NCI-H2107 treated with DMSO at 0.1 percent for 48 hours (cell line): ENCODE results near the gene TRIO.
"Not testable (repeated sequence)": the region's sequence is repeated elsewhere in the genome, so short reads cannot be mapped to it uniquely, and the experiment has no call there.

ENCODE experiments used
- DNase-seq: peaks from one replicate; lab custom pipeline; 2025; ENCODE audit not compliant: unreplicated experiment; lab: John Stamatoyannopoulos, UW

Gene TRIO

DNA sequence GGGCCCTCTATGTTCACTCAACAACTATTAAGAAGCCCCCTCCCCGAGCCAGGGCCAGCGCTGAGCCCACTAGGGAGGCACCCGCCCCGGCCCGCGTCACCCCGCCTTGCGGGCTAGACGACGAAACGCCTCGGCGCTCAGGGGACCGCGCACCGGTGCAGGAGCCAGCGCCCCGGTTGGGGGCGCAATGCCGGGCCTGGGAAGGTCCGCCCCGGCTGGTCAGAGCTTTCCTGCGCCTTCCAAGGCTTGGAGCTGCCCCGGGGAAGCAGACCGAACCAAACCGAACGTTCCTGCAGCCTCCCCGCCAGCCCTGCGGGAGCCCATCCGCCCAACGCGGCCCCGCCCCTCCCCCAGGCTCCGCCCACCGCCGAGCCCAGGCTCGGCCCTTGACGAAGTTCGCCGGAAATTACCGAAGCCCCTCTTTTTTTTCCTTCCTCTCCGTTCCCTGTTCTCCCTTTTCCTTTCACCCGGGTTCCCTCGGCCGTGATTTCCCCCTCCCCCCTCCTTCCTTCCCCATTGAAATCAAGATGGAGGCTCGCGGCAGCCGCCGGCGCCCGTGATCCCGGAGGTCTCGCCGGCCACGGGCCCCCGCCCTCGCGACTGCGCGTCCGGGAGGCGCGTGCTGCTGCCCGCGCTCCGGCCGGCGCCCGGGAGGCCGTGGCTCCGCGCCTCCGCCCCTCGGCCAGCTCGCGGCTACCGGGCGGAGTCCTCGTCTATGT is at the start of gene TRIO:
Gene TRIO, plus strand, starts transcription at position 516 of the 719 bp plus-strand sequence. CDS start 384 bp downstream, outside the sequence.
- DNase-seq: peak; percentile 91

DNA sequence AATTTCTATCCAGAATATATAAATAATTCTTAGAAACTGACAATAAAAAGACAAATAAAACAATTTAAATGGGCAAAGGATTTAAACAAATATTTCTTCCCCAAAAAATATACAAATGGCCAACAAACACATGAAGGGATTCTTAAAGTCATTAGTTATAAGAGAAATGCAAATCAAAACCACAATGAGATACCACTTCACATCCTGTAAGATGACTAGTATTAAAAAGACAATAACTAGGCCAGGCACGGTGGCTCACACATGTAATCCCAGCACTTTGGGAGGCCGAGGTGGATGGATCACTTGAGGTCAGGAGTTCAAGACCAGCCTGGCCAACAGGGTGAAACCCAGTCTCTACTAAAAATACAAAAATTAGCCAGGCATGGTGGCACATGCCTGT is 45.8 kb upstream of the TRIO start:
- DNase-seq: not testable (repeated sequence)

DNA sequence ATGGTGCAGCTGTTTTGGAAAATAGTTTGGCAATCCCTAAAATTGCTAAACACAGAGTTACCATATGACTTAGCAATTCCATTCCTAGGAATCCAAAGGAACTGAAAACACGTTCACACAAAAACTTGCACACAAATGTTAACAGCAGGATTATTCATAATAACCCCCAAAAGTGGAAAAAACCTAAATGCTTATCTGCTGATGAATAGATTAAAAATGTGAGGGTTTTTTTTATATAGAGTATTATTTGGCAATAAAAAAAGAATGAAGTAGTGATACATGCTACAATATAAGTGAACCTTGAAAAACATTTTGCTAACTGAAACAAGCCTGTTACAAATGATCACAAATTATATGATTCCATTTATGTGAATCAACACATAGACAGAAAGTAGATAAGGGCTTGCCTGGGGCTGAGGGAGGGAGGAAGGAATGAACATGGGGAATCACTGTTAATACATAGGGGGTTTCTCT is 45.1 kb upstream of the TRIO start:
- no peak for DNase-seq

DNA sequence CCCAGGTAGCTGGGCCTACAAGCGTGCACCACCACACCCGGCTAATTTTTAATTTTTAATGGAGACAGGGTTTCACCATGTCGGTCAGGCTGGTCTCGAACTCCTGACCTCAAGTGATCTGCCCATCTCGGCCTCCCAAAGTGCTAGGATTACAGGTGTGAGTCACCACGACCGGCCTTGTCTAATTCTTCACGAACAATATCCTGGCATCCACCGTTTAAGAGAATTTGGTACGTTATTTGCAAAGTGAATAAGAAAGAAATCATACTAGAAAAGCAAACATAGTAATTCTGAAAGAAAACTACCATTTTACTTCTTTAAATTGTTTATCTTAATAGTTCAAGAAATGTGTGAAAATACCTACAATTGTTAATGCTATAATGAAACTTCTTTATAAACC is 42.9 kb upstream of the TRIO start:
- no peak for DNase-seq

DNA sequence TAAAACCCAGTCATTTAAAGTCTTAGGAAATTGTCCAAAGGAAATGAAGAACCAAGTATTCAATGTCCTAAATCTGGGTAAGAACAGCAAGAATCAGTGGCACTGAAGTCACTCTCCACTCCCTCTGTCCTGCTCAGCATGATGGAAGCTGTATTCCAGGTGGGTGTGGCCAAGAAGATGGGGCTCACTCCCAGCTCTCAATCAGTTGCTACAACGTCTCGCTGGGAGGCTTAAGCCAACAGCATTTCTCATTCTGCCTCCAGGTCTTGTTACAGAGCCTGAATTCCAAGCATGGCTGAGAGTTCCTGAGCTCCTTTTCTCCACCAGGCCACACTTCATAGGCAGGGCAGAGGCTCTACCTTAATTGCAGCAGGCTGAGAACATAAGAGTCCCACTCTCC is 41.2 kb upstream of the TRIO start:
- DNase-seq: no peak

DNA sequence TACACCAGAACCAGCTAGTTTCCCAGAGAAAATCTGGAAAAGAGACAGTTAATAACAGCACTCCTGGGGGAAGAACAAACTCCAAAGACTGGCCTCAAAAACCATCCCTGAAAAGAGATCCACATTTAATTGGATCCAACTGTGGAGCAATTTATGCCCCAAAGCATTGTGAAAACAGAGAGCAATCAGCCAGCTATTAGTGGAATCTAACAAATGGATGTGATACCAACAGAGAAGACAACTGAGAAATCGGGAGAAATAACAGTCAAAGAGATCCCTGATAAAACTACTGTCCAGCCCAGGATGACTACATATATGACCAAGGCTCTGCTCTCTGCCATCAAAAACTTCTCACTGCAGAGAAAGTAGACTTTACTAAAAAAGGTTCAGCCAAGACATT is 40.5 kb upstream of the TRIO start:
- no peak for DNase-seq

DNA sequence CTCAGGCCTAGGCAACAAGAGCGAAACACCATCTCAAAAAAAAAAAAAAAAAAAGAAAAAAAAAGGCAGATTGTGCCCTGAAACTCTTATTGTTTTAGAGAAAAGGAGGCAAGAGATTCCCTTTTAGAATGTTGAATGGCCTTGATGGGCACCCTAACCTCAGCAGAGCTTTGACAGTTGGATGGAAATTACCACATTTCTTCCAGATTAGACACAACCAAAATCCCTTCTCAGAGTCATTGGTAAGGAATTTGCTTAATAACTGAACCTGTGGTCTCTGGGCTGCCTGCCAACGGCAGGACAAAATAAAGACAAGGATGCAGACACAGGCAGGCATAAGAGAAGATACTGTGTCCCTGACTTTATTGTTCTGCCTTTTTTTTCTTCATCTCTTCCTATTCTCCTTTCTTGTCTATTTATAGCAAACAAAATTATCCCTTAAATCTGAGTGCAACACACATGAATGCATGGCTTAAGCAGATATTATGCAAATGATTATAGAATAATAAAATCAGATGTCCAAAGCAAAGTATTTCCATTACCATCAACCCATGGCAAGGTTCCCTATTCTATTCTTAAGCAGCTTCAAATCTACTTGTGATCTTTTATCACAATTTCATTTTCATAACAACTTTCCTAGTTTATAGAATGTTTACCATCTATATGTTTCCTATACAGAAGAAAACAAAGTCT is 37.3 kb upstream of the TRIO start:
- peak; percentile 20 for DNase-seq

DNA sequence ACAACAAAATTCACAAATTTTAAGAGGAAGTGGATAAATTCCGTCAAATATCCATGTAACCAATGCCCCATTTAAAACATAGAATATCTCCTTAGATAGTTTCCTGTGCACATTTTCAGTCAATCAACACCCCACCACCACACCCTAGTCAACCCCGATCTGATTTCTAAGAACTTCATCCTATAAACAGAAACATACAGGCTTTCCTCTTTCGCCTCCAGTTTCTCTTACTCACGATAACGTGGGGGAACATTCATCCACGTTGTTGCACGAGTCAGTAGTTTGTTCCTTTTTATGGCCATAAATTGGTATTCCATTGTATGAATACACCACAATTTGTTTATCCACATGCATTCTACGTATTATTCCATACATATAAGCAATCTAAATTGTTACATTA is 35.6 kb upstream of the TRIO start:
- DNase-seq: no peak

DNA sequence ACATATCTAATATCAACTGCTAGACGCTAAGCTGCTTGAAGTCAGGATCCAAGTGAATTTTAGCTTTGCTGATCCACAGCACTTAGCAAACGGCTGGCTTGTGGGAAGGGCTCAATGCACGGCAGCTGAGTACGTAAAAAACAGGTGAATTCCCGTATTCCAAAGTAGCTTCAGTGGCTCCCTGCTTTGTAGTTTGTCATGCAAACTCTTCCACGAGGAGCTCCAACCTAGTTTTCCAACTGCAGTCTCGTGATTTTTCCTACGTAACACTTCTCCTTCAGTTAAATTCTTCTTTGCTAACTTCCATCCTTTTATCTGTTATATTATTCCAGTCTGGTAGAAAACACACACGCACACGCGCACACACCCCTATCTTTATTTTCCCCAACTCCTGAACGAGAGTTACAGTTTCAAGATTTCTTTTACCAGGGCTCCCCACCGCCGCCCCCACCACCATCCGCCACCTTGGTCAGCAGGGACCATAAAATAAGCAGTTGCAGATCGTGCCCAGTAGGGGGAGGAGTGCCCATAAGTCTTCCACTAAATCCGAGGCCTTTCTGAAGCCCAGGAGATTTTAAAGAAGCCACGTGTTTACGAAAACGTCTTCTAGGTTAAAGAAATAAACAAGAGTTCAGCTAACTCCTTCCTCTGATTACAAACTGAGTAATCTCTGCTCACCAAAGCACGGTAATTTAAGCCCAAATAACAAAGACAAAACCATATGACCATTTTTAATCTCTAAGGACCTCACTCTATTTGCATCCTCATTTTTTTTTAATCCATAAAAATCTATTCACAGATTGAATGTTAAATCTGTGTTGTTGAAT is 34.8 kb upstream of the TRIO start:
- DNase-seq: peak; percentile 53

DNA sequence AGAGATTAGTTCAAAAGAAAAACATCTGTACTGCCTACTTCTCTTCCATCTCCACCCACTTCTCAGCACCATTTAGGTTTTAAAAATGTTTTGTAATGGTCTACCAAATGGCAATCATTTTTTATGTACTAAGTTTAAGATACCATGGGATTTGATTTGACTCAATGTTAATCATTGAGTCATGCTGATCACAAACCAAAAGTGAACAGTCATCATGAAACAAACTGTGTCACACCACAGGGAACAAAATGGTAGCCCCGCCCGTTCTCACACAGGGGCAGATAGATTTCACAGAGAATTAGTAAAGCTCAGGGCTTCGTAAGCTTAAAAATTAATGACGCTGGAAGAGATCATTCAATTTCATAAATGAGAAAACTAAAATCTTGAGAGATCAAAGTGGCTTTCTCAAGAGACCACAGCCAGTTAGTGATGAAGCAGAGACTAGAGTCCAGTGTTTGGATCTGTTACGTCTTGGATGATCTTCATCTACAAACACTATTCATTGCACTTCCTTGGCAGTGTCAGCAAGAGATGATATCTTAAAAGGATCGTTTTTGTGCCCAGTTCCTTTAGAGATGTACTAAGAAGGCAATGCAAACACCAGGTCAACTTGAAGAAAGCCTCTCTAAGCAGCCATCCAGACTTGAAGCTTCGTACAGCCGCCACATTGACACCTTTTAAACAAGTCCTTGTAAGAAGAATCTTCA is 33.9 kb upstream of the TRIO start:
- DNase-seq: no peak

DNA sequence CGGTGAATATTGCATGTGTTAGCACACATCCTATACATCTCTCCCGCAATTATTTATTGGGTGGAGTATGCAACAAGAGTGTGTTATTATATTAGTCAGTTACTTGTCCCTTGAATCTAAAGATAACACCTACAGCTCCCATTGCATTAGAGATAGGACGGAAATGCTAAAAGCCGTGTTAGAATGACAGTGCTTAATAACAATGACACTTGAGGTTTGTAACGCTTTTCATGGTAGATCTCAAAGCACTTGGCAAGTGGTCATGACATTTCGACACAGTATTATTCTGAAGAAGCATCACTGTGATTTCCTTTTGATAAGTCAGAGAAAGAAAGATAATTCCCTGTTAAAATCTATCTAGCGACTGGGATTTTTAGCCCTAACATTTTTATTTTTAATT is 33.4 kb upstream of the TRIO start:
- no peak for DNase-seq

DNA sequence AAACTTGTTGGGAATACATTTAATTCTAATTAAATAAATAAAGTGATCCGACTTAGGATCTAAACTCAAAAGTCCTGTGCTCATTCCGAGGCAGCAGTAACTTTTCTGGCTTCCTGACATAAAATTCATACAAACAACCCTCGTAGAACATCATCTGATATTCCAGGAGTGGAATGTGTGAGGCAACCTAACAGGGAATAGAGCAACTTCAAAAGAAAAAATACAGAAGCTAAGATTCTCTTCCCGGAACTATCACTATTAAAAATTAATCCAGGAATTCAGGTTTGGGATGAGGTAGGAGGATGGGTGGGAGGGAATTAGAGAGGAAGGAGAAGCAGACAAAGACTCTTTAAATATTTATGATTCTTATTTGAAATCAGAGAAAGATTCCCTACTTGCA is 32.9 kb upstream of the TRIO start:
- no peak for DNase-seq

DNA sequence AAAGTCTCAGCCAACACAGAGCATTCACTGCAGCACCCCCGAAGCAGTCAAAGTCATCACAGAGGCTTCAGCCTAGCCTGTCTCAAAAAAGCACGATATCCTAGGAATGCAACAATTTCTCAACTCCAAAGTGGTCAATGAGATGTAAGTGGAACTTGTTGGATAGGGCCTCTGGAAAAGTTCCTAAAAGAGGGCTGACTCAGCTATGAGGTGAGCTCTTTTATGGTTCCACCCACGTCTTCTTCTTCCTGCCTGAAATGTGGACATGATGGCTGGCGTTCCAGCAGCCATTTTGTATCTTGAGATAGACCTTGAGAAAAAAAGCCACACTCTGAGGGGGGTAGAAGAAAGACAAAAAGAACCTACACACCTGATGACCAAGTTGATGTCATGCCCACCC is 32.5 kb upstream of the TRIO start:
- DNase-seq: no peak

DNA sequence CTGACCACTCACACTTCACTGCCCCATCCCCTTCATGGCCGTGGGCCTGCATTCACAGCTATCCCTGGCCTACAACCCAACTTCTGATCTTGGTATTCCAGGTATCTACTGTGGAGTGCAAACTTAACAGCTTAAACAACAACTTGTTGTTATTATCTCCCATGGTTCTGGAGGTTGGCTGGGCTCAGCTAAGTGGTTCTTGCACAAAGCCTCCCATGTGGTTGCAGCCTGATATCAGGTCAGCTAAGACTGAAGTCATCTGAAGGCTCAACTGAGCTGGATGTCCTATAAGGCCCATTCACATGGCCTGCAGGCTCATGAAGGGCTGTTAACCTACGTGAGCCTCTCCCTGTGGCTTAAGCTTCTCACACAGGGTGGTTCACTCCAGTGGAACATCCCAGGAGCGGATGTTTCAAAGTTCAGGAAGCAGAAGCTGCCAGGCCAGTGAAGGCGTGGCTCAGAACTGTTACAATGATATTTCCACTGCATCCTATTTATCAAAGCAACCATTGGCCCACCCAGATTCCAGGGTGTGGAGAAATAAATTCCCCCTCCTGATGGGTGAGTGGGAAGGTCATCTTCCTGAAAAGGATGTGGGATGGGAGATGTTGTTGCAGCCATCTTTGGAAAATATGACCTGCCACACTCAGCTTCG is 30.0 kb upstream of the TRIO start:
- DNase-seq: no peak

DNA sequence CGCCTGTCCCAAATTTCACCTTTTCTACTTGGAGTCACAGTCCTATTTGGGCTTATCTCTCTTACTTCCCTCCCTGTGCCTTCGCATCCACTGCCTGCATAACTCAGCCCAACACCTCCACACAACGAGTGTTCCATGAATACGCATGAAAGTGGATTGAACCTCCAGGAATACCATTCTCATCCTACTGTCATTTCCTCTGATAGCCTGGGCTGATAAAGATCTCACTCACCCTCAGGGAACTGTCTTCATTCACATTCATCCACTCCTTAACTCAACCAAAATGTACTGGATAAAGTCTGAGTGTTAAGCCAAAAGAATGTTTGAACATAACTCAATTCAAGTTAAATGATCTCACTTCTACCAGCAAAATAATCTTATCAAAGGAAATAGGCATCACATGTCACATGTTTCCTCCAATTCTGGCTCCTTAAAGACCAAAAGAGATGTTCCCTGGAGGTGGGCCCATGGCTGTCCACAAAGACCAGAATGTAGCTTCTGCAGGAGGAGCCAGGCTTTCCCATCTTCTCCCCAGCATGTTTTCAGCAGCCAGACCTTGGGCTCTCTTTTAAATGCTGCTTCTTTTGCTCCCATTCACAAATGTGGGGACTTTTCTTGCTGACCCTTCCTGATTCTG is 28.4 kb upstream of the TRIO start:
- no peak for DNase-seq

DNA sequence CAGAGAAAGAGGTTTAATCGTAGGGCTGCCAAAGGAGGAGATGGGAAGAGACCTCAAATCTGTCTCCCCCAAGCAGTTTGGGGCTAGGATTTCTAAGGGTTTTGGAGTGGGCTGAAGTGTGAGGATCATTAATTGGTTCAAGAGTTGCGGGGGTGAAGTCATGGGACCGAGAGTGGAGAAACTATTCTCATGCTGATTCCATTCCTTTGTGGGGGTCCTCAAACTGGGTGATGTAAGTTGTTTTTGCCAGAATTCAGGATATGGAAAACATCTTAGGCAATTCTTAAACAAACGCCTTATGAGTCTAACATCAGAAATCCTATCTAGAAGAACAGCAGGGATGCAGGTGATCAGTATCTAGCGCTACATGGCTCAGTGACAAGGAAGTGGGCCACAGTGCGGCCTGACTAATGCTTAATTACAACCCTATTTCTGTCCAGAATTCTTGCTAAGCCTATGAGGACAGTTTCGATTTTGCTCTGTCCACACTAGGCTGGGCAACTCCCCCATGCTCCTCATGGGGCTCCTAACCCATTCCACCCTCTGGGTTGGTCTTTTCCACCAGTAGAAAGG is 27.7 kb upstream of the TRIO start:
- no peak for DNase-seq

DNA sequence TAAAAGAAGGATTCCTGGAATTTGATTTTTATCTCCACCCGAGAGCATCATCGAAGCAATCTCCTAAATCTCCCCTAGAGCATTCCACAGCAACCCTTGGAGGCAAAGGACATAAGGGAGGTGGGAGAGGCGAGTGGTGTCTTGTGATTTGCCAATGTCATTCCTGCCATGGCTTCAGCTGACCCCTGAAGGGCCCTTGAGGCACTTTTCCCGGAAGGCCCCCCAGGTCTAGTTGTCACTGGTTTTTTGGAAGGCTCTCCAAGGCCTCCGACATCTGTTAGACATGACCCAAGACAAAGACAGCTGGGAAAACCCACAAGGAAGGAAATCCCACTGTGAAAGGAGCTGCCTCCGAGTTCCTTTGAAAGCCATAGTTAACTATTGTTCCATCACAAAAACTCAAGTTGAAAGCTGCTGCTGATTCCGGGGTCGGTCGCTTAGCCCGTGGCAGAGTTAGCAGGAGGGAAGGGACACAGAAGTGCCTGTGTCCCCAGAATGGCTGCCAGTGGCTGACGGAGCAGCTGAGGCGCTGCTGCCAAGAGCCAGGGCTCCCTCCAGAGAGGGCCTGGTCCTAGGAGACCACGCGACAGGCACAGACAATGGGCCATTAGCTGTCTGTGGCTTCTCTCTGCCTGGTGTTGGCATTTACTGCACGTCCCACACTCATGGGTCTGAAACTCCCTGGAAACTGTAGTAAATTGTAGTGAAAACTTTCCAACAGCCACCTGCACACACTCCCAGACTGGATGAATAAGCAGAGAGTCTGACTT is 24.4 kb upstream of the TRIO start:
- peak; percentile 69 for DNase-seq

DNA sequence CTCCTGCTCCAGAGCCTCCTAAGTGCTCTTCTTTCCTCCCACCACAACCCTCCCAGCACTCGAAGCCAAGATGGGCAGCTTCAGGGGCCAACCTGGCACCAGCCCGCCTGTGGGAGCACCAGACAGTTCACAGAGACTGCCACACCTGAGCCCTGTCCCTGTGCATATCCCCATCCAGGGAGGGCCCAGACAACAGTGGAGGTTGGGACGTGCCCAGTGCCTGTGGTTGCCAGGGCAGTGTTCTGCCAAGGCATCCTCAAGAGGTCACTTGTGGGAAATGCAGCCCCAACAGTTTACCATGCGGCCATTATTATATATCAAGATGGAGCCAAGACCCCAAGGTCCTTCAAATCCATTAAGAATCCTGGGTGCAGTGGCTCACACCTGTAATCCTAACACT is 23.0 kb upstream of the TRIO start:
- no peak for DNase-seq

DNA sequence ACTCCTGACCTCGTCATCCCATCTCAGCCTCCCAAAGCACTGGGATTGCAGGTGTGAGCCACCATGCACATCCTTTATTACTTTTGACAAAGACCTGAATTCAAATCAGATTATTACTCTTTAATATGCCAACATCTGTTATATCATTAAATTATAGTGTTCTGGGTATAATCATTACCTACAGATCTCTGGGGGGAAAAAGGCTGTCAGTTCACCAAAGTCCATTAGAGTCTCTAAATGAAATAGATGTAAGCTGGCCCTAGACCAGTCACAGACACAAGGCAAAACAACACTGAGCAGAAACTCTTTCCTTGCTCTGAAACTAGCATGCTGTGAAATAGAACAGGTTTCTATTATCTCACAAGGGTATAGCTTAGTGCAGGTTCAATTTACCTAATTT is 21.6 kb upstream of the TRIO start:
- DNase-seq: no peak
